Measurements from ENCODE around the gene PNPLA8.

Gene PNPLA8

DNA sequence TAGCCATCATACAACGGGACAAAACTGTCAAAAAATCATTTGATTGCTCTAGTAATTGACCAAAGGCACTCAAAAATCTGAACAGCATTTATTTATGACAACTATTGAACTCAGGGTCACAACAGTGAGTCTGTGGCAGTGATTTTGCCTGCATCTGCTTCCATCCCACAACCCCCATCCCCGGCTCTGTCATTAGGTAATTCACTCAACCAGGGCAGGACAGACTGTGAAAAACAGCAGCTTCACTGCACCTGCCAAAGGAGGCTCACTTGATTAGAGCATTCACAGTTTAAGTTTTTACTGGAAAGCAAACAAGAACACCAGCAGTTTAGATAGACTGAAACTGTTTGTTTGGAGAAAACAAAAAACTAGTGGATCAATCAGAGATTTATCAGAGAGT lies 91.9 kb downstream of the PNPLA8 start:
- DNase-seq, result no peak

DNA sequence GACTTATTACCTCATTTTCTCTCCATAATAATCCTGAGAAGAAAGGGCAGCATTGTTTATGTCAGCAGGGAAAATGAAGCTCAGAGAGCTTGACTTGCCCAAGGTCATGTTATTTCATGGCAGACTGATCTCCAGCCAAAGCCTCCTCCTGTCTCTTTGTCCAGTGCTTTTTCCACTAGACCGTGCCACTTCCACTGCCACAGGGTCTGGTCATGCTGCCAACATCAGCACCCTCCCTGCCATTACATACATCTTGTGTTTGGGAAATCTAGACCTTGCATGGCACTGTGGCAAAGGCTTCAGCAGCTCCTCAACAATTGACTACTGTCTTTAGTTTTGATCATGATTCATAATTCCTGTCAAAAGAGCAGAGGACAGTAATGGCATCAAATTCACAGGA lies 94.8 kb downstream of the PNPLA8 start:
- no peak for DNase-seq

DNA sequence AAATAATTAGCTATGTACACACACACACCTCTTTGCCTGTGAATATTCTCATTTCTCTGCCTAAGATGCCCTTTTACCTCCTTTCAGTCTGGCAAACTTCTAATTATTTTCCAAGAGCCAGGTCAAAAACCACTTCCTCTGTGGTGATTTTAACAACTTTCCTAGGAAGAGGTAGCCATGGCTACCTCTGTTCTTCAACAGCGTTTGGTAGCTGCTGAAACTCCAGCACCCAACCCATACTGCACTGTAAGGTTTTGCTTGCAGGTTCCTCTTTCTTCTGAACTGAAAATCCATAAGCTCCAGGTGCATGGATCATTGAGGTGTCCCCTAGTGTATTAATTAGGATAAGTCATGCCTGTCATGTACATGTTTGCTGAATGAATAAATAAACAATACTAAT lies 95.3 kb downstream of the PNPLA8 start:
- DNase-seq, result no peak

DNA sequence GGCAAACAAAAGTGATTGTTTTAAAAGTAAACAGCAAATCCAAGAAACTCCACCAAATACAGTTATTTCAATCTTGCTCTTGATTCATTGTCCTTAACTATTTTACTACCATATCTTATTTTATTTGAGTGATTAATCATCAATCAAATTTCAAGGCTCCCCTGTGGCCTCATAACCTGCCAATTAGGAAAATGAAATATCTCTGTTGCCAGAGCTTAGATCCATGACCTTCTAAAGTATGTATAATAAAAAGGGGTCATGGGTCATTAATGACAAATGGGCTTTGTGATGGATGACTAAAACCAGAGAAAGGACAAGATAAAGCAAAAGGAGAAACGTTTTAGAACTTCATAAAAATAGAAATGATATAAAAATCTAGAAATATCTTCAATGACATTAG lies 98.2 kb downstream of the PNPLA8 start:
- no peak for DNase-seq

DNA sequence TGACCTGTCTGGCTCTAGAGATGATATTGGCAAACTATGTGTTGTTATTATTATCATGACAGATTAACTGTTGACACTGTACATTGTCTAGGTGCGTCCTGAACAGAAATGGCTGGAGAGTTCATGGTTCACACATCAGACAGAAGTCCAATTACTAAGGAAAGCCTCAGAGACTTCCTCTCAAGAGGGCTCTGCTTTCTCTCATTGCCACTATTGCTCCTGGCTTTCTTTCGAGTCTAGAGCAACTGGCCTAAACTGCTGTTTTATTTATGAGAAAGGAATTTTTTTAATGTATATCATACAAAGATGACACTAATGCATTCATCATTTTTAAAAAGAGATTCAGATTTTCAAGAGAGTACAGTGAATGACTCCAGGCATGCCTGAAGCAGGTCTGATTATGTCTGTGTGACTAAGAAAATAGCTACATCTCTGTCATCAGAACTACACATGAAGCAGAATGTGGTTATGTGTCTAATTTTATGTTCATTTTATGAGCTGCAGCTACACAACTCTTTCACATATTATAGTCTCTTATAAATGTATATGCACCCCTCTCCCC lies 100.1 kb downstream of the PNPLA8 start:
- DNase-seq, result no peak

DNA sequence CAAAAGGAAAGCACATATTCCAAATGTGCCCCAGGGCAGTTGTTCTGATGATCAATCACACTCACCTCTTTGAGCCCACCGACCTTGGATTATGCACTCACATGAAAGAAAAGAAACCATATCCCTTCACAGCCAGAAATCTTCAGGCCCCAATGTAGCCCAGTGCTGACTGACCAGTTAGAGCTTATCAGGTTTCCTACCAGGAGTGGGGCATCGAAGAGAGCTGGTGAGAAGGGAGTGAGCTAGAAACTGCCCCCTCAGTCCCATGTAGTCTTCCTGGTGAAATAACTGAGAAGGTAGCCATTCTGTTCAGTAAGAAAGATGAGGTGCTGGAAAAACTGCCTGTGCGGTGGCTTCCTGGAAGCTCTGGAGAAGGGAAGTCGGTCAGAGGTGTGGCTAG lies 101.9 kb downstream of the PNPLA8 start:
- no peak for DNase-seq

DNA sequence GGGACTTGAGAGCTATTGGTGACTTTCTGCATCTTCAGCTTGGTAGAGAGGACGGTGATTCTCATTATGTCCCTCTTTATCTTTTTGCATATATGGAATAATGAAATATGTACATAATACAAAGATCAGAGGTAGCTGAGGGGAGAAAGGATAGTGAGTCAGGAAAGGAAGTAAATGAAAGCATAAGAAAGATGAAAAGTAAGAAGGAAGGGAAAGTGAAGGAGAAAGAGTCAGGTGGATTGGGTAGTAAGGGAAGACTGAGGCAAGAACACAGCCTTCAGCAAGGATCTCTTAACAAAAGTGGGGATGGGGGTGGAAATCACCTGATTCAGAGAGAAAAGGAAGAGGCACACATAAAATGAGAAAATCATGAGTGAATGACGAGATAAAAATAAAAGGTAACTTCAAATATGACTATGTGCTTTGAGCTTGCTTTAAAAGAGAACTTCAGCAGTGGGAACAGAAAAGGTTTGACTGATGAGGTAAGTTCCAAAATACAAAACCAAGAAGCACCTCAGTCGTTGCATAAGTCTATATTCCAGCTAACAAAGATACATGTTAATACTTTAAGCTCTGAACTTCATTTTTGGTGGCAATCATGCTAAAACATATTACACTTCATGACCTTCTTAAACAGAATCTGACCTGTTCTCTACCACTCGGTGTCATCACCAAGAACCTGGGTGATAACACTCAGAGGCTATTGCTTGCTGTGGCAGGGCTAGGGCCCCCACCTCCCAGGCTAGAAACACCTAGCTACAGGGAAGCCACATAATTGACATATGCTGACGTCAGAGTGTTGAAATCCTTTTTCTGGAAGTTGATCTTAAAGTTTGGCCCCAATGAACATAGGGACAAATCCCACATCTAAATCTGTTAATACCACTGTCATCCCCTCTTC lies 102.6 kb downstream of the PNPLA8 start:
- no peak for DNase-seq

DNA sequence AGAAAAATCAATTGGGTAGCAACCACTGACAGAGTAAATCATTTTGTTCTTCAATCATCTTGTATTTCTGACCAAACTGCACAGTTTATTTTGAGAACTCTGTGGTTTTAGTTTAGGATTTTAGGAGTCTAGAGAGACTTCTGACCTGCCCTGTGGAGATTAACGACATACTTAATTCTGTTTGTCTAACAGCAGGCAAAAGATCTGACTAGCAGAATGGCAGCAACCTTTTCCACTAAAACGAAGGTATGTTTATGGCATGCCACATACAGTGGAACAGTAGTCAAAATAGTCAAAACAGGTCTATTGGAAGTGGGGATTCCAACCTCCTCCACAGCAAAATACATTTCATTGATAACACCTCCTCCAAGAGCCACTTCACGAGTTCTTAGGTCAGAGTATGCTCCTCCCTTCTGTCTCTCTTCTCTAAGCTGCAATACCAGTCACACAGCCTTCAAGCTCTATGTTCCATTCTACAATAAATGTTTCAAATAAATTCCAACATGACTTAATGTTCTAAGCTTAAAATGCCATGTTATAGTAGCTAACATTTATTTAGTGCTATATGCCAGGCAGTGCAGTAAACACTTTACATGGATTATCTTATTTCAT lies 104.1 kb downstream of the PNPLA8 start:
- DNase-seq, result no peak
